D721Med (cell line): ENCODE data around the gene GLOD5.

Experiments
- DNase-seq: peaks from one replicate; pipeline ENCODE4 v3.0.0; 2011; ENCODE audit warnings: low spot score; ENCODE audit not compliant: insufficient read length
- FAIRE-seq: peaks from 2 replicates; lab custom pipeline; 2011; peaks lifted over from hg19 to GRCh38; lab: Jason Lieb, UNC
- CTCF ChIP-seq: IDR thresholded peaks from 2 replicates; pipeline ENCODE4 v1.5.1; 2012; ENCODE audit warnings: mild to moderate bottlenecking, control low read depth; ENCODE audit not compliant: insufficient read depth; ENCODE audit errors: missing control alignments

GLOD5 gene

GRCh38 chrX:48737213-48737938, 24.2 kb upstream of the GLOD5 start:
- DNase-seq: peak; percentile 25
- TF ChIP-seq CTCF: no peak
- no peak for FAIRE-seq

GRCh38 chrX:48737940-48738339, 23.6 kb upstream of the GLOD5 start:
- TF ChIP-seq CTCF: no peak
- FAIRE-seq: no peak
- DNase-seq: no peak

- DNase-seq: no peak
- no peak for TF ChIP-seq CTCF
- no peak for FAIRE-seq
Measured at GRCh38 chrX:48741834-48742233, 19.7 kb upstream of the GLOD5 start.

GRCh38 chrX:48745222-48745621, 16.3 kb upstream of the GLOD5 start:
- no peak for DNase-seq
- no peak for TF ChIP-seq CTCF
- FAIRE-seq: no peak

- no peak for TF ChIP-seq CTCF
- DNase-seq: no peak
- FAIRE-seq: no peak
Measured at GRCh38 chrX:48747415-48748016, 14.0 kb upstream of the GLOD5 start.

- TF ChIP-seq CTCF: no peak
- DNase-seq (no peak), FAIRE-seq (no peak)
Measured at GRCh38 chrX:48749182-48749581, 12.4 kb upstream of the GLOD5 start.

GRCh38 chrX:48751343-48751742, 10.2 kb upstream of the GLOD5 start:
- FAIRE-seq (no peak), DNase-seq (no peak)
- TF ChIP-seq CTCF: no peak
